ENCODE results near the gene HOXA6. TPM values are rescaled to one million over a fixed set of nuclear protein-coding genes. Genes with fewer than 3 reads are reported as not detected.

The HOXA6 gene
- total RNA-seq, 2 donors from 2014 or later = 10.9 to 29.6 TPM

- no peak for DNase-seq
- TF ChIP-seq, protein P1, sequence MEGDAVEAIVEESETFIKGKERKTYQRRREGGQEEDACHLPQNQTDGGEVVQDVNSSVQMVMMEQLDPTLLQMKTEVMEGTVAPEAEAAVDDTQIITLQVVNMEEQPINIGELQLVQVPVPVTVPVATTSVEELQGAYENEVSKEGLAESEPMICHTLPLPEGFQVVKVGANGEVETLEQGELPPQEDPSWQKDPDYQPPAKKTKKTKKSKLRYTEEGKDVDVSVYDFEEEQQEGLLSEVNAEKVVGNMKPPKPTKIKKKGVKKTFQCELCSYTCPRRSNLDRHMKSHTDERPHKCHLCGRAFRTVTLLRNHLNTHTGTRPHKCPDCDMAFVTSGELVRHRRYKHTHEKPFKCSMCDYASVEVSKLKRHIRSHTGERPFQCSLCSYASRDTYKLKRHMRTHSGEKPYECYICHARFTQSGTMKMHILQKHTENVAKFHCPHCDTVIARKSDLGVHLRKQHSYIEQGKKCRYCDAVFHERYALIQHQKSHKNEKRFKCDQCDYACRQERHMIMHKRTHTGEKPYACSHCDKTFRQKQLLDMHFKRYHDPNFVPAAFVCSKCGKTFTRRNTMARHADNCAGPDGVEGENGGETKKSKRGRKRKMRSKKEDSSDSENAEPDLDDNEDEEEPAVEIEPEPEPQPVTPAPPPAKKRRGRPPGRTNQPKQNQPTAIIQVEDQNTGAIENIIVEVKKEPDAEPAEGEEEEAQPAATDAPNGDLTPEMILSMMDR (IDR thresholded peaks at IDR 0.05) = no peak
- Histone ChIP-seq H3K4me3 (peak overlapping the region; percentile 57), H3K27me3 (peaks cover 10% of the 10 kb centered on the region), H3K9me3 (no peaks in the 10 kb centered on the region), H3K36me3 (no peaks in the 10 kb centered on the region), H3K4me1 (no peaks in the 10 kb centered on the region), H3K9ac (ENCODE audit: low read depth in 2 of 2, low read length in 2 of 2) (peak overlapping the region; percentile 92 to 98), H3K27ac (peak overlapping the region; percentile 94)
- intact Hi-C loops (cut with DNase I) = no loop called here
Observed at GRCh38 chr7:27173511-27173955, 26.0 kb upstream of the HOXA6 start.

- Histone ChIP-seq H3K9ac (ENCODE audit: low read depth in 2 of 2, low read length in 2 of 2) (peak overlapping the region; percentile 92 to 98), H3K36me3 (no peaks in the 10 kb centered on the region), H3K4me1 (no peaks in the 10 kb centered on the region), H3K9me3 (no peaks in the 10 kb centered on the region), H3K27ac (peak overlapping the region; percentile 94), H3K4me3 (peak overlapping the region; percentile 57), H3K27me3 (peaks cover 10% of the 10 kb centered on the region)
- peak; percentile 89 for DNase-seq
- TF ChIP-seq, protein P1 (IDR thresholded peaks at IDR 0.05) = no peak
- intact Hi-C loops (cut with DNase I) = no loop called here
Observed at GRCh38 chr7:27172823-27173510, 25.4 kb upstream of the HOXA6 start.

- Histone ChIP-seq H3K9ac (ENCODE audit: low read depth in 2 of 2, low read length in 2 of 2) (peak overlapping the region; percentile 92 to 98), H3K4me3 (peak overlapping the region; percentile 57), H3K27ac (peak overlapping the region; percentile 94), H3K4me1 (no peaks in the 10 kb centered on the region), H3K36me3 (no peaks in the 10 kb centered on the region), H3K9me3 (no peaks in the 10 kb centered on the region), H3K27me3 (peaks cover 10% of the 10 kb centered on the region)
- TF ChIP-seq, protein P1 (IDR thresholded peaks at IDR 0.05) = no peak
- no peak for DNase-seq
- intact Hi-C loops (cut with DNase I) = no loop called here
Observed at GRCh38 chr7:27172315-27172774, 24.8 kb upstream of the HOXA6 start.

GRCh38 chr7:27171637-27172314 is 24.2 kb upstream of the HOXA6 start:
- peaks cover 10% of the 10 kb centered on the region for H3K27me3 ChIP-seq
- peak overlapping the region; percentile 94 for H3K27ac ChIP-seq
- H3K9ac ChIP-seq (ENCODE audit: low read depth in 2 of 2, low read length in 2 of 2) = peak overlapping the region; percentile 92 to 98
- H3K36me3 ChIP-seq = no peaks in the 10 kb centered on the region
- TF ChIP-seq, protein P1 (IDR thresholded peaks at IDR 0.05) = no peak
- no peaks in the 10 kb centered on the region for H3K9me3 ChIP-seq
- intact Hi-C loops (cut with DNase I) = no loop called here
- DNase-seq = no peak
- no peaks in the 10 kb centered on the region for H3K4me1 ChIP-seq
- H3K4me3 ChIP-seq = peak overlapping the region; percentile 57

- intact Hi-C loops (cut with DNase I) = no loop called here
- Histone ChIP-seq H3K9ac (ENCODE audit: low read depth in 2 of 2, low read length in 2 of 2) (peak overlapping the region; percentile 31 to 98), H3K27me3 (peaks cover 12% of the 10 kb centered on the region), H3K27ac (peak overlapping the region; percentile 94), H3K9me3 (no peaks in the 10 kb centered on the region), H3K4me1 (no peaks in the 10 kb centered on the region), H3K36me3 (no peaks in the 10 kb centered on the region), H3K4me3 (peak overlapping the region; percentile 57)
- TF ChIP-seq, protein P1 (IDR thresholded peaks at IDR 0.05) = no peak
- DNase-seq = no peak
Observed at GRCh38 chr7:27171325-27171636, 23.7 kb upstream of the HOXA6 start.

Data from colonic mucosa (tissue), 4 donors.